Measurements from ENCODE around the gene SAMHD1. TPM values are rescaled to one million over a fixed set of nuclear protein-coding genes. Genes with fewer than 3 reads are reported as not detected.

Gene SAMHD1
- total and polyA plus RNA-seq, 9 of the 15 experiments (the other 6 are each of a cell fraction or from before 2014, with no cell fraction given) = 6.8 to 20.4 (median 14.8) TPM

- no peak for TF ChIP-seq ATF4 (CRISPR knock-in tag; IDR thresholded peaks at IDR 0.05)
- TF ChIP-seq MEF2A (IDR thresholded peaks at IDR 0.05; ENCODE audit: control insufficient read depth, low read depth, low read length) = no peak
- TF ChIP-seq, protein P1, sequence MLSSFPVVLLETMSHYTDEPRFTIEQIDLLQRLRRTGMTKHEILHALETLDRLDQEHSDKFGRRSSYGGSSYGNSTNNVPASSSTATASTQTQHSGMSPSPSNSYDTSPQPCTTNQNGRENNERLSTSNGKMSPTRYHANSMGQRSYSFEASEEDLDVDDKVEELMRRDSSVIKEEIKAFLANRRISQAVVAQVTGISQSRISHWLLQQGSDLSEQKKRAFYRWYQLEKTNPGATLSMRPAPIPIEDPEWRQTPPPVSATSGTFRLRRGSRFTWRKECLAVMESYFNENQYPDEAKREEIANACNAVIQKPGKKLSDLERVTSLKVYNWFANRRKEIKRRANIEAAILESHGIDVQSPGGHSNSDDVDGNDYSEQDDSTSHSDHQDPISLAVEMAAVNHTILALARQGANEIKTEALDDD (IDR thresholded peaks at IDR 0.05) = no peak
- no peak for TF ChIP-seq SPI1 (IDR thresholded peaks at IDR 0.05; ENCODE audit: borderline replicate concordance, low read depth, low read length)
- TF ChIP-seq ZNF583 (CRISPR knock-in tag; IDR thresholded peaks at IDR 0.05) = no peak
- TF ChIP-seq SETDB1 (IDR thresholded peaks at IDR 0.05; ENCODE audit: low read length) = no peak
- TF ChIP-seq, protein P2, sequence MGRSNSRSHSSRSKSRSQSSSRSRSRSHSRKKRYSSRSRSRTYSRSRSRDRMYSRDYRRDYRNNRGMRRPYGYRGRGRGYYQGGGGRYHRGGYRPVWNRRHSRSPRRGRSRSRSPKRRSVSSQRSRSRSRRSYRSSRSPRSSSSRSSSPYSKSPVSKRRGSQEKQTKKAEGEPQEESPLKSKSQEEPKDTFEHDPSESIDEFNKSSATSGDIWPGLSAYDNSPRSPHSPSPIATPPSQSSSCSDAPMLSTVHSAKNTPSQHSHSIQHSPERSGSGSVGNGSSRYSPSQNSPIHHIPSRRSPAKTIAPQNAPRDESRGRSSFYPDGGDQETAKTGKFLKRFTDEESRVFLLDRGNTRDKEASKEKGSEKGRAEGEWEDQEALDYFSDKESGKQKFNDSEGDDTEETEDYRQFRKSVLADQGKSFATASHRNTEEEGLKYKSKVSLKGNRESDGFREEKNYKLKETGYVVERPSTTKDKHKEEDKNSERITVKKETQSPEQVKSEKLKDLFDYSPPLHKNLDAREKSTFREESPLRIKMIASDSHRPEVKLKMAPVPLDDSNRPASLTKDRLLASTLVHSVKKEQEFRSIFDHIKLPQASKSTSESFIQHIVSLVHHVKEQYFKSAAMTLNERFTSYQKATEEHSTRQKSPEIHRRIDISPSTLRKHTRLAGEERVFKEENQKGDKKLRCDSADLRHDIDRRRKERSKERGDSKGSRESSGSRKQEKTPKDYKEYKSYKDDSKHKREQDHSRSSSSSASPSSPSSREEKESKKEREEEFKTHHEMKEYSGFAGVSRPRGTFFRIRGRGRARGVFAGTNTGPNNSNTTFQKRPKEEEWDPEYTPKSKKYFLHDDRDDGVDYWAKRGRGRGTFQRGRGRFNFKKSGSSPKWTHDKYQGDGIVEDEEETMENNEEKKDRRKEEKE (IDR thresholded peaks at IDR 0.05; ENCODE audit: borderline replicate concordance in 1 of 2, control insufficient read depth in 1 of 2, low read depth in 2 of 2, low read length in 1 of 2) = peak in 1 of 2 experiments; percentile 75; a peak in 1 of 4 replicates
- TF ChIP-seq PYGO2 (tag; IDR thresholded peaks at IDR 0.05) = no peak
- peak in 1 of 2 experiments; percentile 72; a peak in 1 of 4 replicates for TF ChIP-seq CSDE1 (IDR thresholded peaks at IDR 0.05)
- peak; percentile 48; the same call in 1 of the 2 replicates for TF ChIP-seq BCOR (IDR thresholded peaks at IDR 0.05)
- no peak for TF ChIP-seq MAZ (CRISPR knock-in tag; conservative IDR thresholded peaks at IDR 0.05 in 1 of 2, IDR thresholded peaks at IDR 0.05 in 1 of 2)
- no peak for TF ChIP-seq POLR2H (tag; IDR thresholded peaks at IDR 0.05; ENCODE audit: low read depth)
- peak; percentile 50 for TF ChIP-seq FOXM1 (IDR thresholded peaks at IDR 0.05; ENCODE audit: low read depth)
- no peak for TF ChIP-seq FOXM1 (CRISPR knock-in tag; IDR thresholded peaks at IDR 0.05; ENCODE audit: low read depth)
- no peak for TF ChIP-seq GMEB1 (CRISPR knock-in tag; IDR thresholded peaks at IDR 0.05)
- no peak for TF ChIP-seq CEBPZ (IDR thresholded peaks at IDR 0.05; ENCODE audit: borderline replicate concordance, low read depth, low read length)
- TF ChIP-seq NFE2 (IDR thresholded peaks at IDR 0.05; ENCODE audit: low read depth) = peak; percentile 60
Observed at GRCh38 chr20:36924167-36925045, 27.1 kb downstream of the SAMHD1 start (continued).

Measured in K562 (cell line).